ENCODE measurements around the gene MARCHF9.

MARCHF9 gene

DNA sequence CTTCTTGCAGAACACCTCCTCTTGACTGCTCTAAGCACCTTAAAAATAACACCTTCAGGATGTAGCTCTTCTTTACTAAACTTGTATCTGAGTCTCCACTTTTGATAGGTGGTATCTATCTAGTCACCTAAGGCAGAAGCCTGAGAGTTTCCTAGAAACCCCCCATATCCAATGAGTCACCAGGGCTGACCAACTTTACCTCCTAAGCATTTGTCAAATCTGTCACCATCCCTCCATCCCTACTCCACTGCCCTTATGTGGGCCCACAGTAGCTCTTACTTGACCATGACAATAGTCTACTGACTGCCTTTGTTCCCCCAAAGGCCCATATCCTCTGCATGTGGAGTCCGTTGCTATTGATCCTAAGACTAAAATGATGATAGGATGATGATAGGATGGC is 47.7 kb downstream of the MARCHF9 start:
- no peak for DNase-seq

GRCh38 chr12:57803319-57803893 is 48.5 kb downstream of the MARCHF9 start:
- DNase-seq: no peak

DNA sequence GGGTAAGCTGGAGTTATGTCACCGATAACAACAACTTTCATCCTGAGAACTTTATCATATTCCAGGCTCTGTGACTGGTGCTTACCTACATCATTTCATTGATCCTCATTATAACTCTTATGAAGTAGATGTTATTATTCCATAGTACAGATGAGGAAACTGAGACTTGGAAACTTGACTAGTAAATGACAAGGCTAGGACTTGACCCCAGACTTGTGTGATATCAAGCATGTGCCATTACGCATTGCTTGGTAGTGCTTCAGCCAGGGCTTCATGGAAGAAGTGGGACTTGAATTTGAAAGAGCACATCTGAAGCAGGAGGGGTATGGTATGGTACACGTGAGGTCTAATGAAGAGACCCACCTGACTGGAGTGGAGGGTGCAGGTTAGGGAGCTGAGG is 51.8 kb downstream of the MARCHF9 start:
- DNase-seq: no peak

GRCh38 chr12:57807285-57807684 is 52.4 kb downstream of the MARCHF9 start:
- DNase-seq: no peak

DNA sequence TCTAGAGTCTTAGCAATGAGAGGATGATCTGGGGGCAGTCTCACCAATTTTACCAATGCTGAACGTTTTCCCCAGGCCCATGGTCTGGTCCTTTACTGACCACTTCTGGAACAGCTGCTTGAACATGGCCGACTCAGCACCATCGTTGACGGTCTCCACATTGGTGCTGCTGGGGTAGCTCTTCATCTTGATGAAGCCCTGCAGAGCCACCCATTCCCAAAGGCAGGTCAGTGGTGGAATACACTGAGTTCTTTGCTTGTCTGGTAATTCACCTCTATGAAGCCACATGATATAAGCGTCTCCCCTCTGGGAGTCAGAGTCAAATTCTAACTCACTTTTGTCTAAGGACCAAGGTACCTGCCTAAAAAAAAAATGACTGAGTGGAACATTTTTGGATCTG is 53.4 kb downstream of the MARCHF9 start:
- DNase-seq: no peak

GRCh38 chr12:57809425-57809824 is 54.5 kb downstream of the MARCHF9 start:
- no peak for DNase-seq

Data from bone marrow (tissue), 2 donors.